ENCODE results near the gene USP27X.

The USP27X gene

GRCh38 chrX:49878834-49879655 lies at the start of gene USP27X:
USP27X (plus strand) TSS chrX:49879484; CDS start chrX:49880308, 824 bp downstream.
- TF ChIP-seq, protein P1, sequence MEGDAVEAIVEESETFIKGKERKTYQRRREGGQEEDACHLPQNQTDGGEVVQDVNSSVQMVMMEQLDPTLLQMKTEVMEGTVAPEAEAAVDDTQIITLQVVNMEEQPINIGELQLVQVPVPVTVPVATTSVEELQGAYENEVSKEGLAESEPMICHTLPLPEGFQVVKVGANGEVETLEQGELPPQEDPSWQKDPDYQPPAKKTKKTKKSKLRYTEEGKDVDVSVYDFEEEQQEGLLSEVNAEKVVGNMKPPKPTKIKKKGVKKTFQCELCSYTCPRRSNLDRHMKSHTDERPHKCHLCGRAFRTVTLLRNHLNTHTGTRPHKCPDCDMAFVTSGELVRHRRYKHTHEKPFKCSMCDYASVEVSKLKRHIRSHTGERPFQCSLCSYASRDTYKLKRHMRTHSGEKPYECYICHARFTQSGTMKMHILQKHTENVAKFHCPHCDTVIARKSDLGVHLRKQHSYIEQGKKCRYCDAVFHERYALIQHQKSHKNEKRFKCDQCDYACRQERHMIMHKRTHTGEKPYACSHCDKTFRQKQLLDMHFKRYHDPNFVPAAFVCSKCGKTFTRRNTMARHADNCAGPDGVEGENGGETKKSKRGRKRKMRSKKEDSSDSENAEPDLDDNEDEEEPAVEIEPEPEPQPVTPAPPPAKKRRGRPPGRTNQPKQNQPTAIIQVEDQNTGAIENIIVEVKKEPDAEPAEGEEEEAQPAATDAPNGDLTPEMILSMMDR (IDR thresholded peaks at IDR 0.05; ENCODE audit: insufficient read depth, low read length, missing control alignments): peak; percentile 52
- peak; percentile 45 for DNase-seq (ENCODE audit: low read depth, low spot score)
- ChIA-PET POLR2A (interaction anchor here (1.0 kb wide), 1 partner anchor 43 kb away, joined by 5 read pairs; the partner anchor contains the start of gene CLCN5), CTCF (interaction anchor here (1.0 to 1.6 kb wide), 4 partner anchors 9 to 40 kb away, joined by 3 to 7 read pairs (median 4); no protein-coding TSS in a partner anchor)
- H3K4me3 ChIP-seq (ENCODE audit: low read depth, low read length): peak within 1 kb of the TSS; percentile 64

GRCh38 chrX:49838374-49838773 lies 40.9 kb upstream of the USP27X start:
- no peak for DNase-seq (ENCODE audit: low read depth, low spot score)
- CTCF ChIA-PET: interaction anchor here (0.9 to 1.7 kb wide), 6 partner anchors 9 to 646 kb away, joined by 3 to 8 read pairs (median 4); partner anchors contain the start of gene USP27X
- no peak overlapping the region for H3K4me3 ChIP-seq (ENCODE audit: low read depth, low read length)
- TF ChIP-seq, protein P1 (IDR thresholded peaks at IDR 0.05; ENCODE audit: insufficient read depth, low read length, missing control alignments): peak; percentile 35
- POLR2A ChIA-PET: no interaction called here

GRCh38 chrX:49840679-49841078 lies 38.6 kb upstream of the USP27X start:
- DNase-seq (ENCODE audit: low read depth, low spot score): no peak
- no peak overlapping the region for H3K4me3 ChIP-seq (ENCODE audit: low read depth, low read length)
- TF ChIP-seq, protein P1 (IDR thresholded peaks at IDR 0.05; ENCODE audit: insufficient read depth, low read length, missing control alignments): peak; percentile 33
- POLR2A ChIA-PET: no interaction called here
- CTCF ChIA-PET: interaction anchor here (1.9 kb wide), 1 partner anchor 38 kb away, joined by 7 read pairs; the partner anchor contains the start of gene USP27X

GRCh38 chrX:49842621-49843020 lies 36.7 kb upstream of the USP27X start:
- no peak overlapping the region for H3K4me3 ChIP-seq (ENCODE audit: low read depth, low read length)
- TF ChIP-seq, protein P1 (IDR thresholded peaks at IDR 0.05; ENCODE audit: insufficient read depth, low read length, missing control alignments): no peak
- no peak for DNase-seq (ENCODE audit: low read depth, low spot score)
- ChIA-PET CTCF (no interaction called here), POLR2A (no interaction called here)

- ChIA-PET POLR2A (no interaction called here), CTCF (interaction anchor here (2.2 kb wide), 1 partner anchor 16 kb away, joined by 5 read pairs; no protein-coding TSS in a partner anchor)
- DNase-seq (ENCODE audit: low read depth, low spot score): no peak
- H3K4me3 ChIP-seq (ENCODE audit: low read depth, low read length): no peak overlapping the region
- TF ChIP-seq, protein P1 (IDR thresholded peaks at IDR 0.05; ENCODE audit: insufficient read depth, low read length, missing control alignments): no peak
These were observed 34.7 kb upstream of the USP27X start for GRCh38 chrX:49844611-49845010.

- ChIA-PET POLR2A (no interaction called here), CTCF (interaction anchor here (2.2 kb wide), 1 partner anchor 15 kb away, joined by 5 read pairs; no protein-coding TSS in a partner anchor)
- no peak overlapping the region for H3K4me3 ChIP-seq (ENCODE audit: low read depth, low read length)
- no peak for DNase-seq (ENCODE audit: low read depth, low spot score)
- TF ChIP-seq, protein P1 (IDR thresholded peaks at IDR 0.05; ENCODE audit: insufficient read depth, low read length, missing control alignments): no peak
These were observed 33.4 kb upstream of the USP27X start for GRCh38 chrX:49845701-49846403.

All from AG04449 (cell line).